Body of pancreas (tissue), 4 donors: ENCODE results near the gene KIF3A. TPM values are rescaled to one million over a fixed set of nuclear protein-coding genes. Genes with fewer than 3 reads are reported as not detected.

Experiments
- ATAC-seq: fragments of 150-250 bp; one replicate; pipeline ENCODE4 v1.9.1; 2016
- DNase-seq, 4 donors: peaks; one replicate each; pipeline ENCODE4 v3.0.0-alpha.2; 2019
- H3K27ac ChIP-seq, 4 donors: fragments of 200-600 bp; sonication (generic); 1 replicate in 3 of 4; 2 replicates in 1 of 4; pipeline versions ENCODE4 v1.5.1 to v1.6.1; 2016 to 2019; ENCODE audit warnings: mild to moderate bottlenecking in 1 of 4, mixed read lengths in 1 of 4, moderate library complexity in 1 of 4
- H3K27me3 ChIP-seq, 2 donors: fragments of 200-600 bp; sonication (generic); one replicate each; pipeline ENCODE4 v1.6.0; 2016; ENCODE audit warnings: mild to moderate bottlenecking in 1 of 2
- H3K36me3 ChIP-seq, 2 donors: fragments of 200-600 bp; sonication (generic); replicated peaks in 1 of 2; 2 replicates each; pipeline ENCODE4 v1.5.1; 2016; ENCODE audit warnings: low read depth in 2 of 2; ENCODE audit not compliant: insufficient read depth in 1 of 2
- H3K4me1 ChIP-seq: fragments of 200-600 bp; sonication (generic); one replicate; pipeline ENCODE4 v1.6.0; 2016
- H3K4me3 ChIP-seq, 2 donors: fragments of 200-600 bp; sonication (generic); 1 replicate in 1 of 2; 2 replicates in 1 of 2; pipeline ENCODE4 v1.5.1; 2016 to 2019
- H3K9me3 ChIP-seq, 3 donors: fragments of 200-600 bp; sonication (generic); 1 replicate in 2 of 3; 2 replicates in 1 of 3; pipeline ENCODE4 v1.5.1; 2016
- POLR2A ChIP-seq, 3 donors: fragments of 450-650 bp; IDR thresholded peaks; one replicate each; pipeline ENCODE4 v1.6.1; 2016; ENCODE audit warnings: antibody characterized with exemption in 3 of 3, mild to moderate bottlenecking in 2 of 3
- WGBS, 2 donors: methylation state at CpG; one replicate each; pipeline ENCODE4 v1.1.5; 2017; 5-methylcytosine and 5-hydroxymethylcytosine counted together
- intact Hi-C: fragments of 100-400 bp; cut with DNase I; formaldehyde crosslinking; loops from one replicate; pipeline ENCODE4 v1.15.1; 2023
- total RNA-seq, 2 donors: library from RNA; depleted of rRNA; stranded (reverse); fragments of >200 nt; gene quantifications; one replicate each; pipeline ENCODE4 v1.1.0, GENCODE V29; 2016
- TF ChIP-seq, protein P1 (sequence below), 7 experiments: fragments of 450-650 bp in 4 of 7; fragments of 200-600 bp in 3 of 7; sonication (generic) in 3 of 7; IDR thresholded peaks; one replicate each; pipeline ENCODE4 v1.5.1; 2016 to 2019; ENCODE audit warnings: antibody characterized with exemption in 7 of 7

KIF3A gene
- total RNA-seq, 2 donors from 2014 or later = 5.9 to 8.8 TPM

DNA sequence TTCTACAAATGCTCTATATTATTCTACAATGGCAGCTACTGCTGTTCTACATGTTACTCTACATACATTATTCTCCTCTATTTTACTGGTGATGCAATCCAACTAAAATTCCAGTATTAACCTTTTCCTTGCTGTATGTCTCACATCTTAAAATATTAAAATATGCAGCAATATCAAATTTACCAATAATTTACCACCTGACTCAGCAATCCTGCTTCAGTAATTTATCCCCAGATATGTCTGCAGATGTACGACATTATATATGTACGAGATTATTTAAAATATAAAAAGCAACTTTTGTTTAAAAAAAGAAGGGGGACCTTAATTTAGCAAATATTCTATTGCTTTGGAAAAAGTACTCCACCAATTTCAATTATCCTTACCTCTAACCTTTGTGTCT, 11.6 kb downstream of the KIF3A start:
- intact Hi-C loops = no loop called here
- WGBS, 2 donors = 91 to 93% methylated on average over 2 of the region's 2 CpGs
- no peak for ATAC-seq
- DNase-seq = no peak
- Histone ChIP-seq H3K36me3 (no peaks in the 10 kb centered on the region), H3K27ac (no peak overlapping the region), H3K9me3 (no peaks in the 10 kb centered on the region), H3K4me3 (no peak overlapping the region), H3K27me3 (no peaks in the 10 kb centered on the region), H3K4me1 (no peaks in the 10 kb centered on the region)
- no peak for TF ChIP-seq POLR2A (IDR thresholded peaks at IDR 0.05)
- TF ChIP-seq, protein P1, sequence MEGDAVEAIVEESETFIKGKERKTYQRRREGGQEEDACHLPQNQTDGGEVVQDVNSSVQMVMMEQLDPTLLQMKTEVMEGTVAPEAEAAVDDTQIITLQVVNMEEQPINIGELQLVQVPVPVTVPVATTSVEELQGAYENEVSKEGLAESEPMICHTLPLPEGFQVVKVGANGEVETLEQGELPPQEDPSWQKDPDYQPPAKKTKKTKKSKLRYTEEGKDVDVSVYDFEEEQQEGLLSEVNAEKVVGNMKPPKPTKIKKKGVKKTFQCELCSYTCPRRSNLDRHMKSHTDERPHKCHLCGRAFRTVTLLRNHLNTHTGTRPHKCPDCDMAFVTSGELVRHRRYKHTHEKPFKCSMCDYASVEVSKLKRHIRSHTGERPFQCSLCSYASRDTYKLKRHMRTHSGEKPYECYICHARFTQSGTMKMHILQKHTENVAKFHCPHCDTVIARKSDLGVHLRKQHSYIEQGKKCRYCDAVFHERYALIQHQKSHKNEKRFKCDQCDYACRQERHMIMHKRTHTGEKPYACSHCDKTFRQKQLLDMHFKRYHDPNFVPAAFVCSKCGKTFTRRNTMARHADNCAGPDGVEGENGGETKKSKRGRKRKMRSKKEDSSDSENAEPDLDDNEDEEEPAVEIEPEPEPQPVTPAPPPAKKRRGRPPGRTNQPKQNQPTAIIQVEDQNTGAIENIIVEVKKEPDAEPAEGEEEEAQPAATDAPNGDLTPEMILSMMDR (IDR thresholded peaks at IDR 0.05) = no peak

GRCh38 chr5:132718544-132719312, 18.6 kb downstream of the KIF3A start:
- DNase-seq = no peak
- intact Hi-C loops = no loop called here
- H3K27me3 ChIP-seq = no peaks in the 10 kb centered on the region

GRCh38 chr5:132714456-132715307, 22.7 kb downstream of the KIF3A start:
- no peaks in the 10 kb centered on the region for H3K36me3 ChIP-seq
- H3K27me3 ChIP-seq = no peaks in the 10 kb centered on the region
- no peaks in the 10 kb centered on the region for H3K9me3 ChIP-seq
- intact Hi-C loops = no loop called here
- TF ChIP-seq POLR2A (IDR thresholded peaks at IDR 0.05) = no peak
- TF ChIP-seq, protein P1 (IDR thresholded peaks at IDR 0.05) = peak; percentile 18 to 48 (median 41)
- no peak for ATAC-seq
- 56 to 58% methylated on average over 11 of the region's 11 CpGs for WGBS, 2 donors
- no peak overlapping the region for H3K27ac ChIP-seq
- DNase-seq = no peak
- no peaks in the 10 kb centered on the region for H3K4me1 ChIP-seq
- no peak overlapping the region for H3K4me3 ChIP-seq

More at GRCh38 chr5:132718544-132719312, 18.6 kb downstream of the KIF3A start:
- WGBS, 2 donors = 90 to 95% methylated on average over 5 of the region's 5 CpGs
- no peak overlapping the region for H3K4me3 ChIP-seq
- H3K36me3 ChIP-seq = no peaks in the 10 kb centered on the region
- no peaks in the 10 kb centered on the region for H3K4me1 ChIP-seq
- H3K9me3 ChIP-seq = no peaks in the 10 kb centered on the region
- ATAC-seq = no peak
- no peak overlapping the region for H3K27ac ChIP-seq
- no peak for TF ChIP-seq POLR2A (IDR thresholded peaks at IDR 0.05)
- TF ChIP-seq, protein P1 (IDR thresholded peaks at IDR 0.05) = no peak

- no peaks in the 10 kb centered on the region for H3K4me1 ChIP-seq
- no peaks in the 10 kb centered on the region for H3K27me3 ChIP-seq
- DNase-seq (no peak), ATAC-seq (no peak)
- H3K9me3 ChIP-seq = no peaks in the 10 kb centered on the region
- H3K27ac ChIP-seq = no peak overlapping the region
- H3K4me3 ChIP-seq = no peak overlapping the region
- H3K36me3 ChIP-seq = peaks cover 0 to 2% of the 10 kb centered on the region in 2 donors
- TF ChIP-seq, protein P1 (IDR thresholded peaks at IDR 0.05) = no peak
- no peak for TF ChIP-seq POLR2A (IDR thresholded peaks at IDR 0.05)
- intact Hi-C loops = no loop called here
Measured at GRCh38 chr5:132708645-132709044, 28.7 kb downstream of the KIF3A start.
